Suppressor macrophage treated with lipopolysaccharide for 4 hours (primary cell): ENCODE results near the gene CLCN4.

ENCODE experiments used
- DNase-seq: peaks from one replicate; pipeline ENCODE4 v3.0.0-alpha.2; 2020

The CLCN4 gene

DNA sequence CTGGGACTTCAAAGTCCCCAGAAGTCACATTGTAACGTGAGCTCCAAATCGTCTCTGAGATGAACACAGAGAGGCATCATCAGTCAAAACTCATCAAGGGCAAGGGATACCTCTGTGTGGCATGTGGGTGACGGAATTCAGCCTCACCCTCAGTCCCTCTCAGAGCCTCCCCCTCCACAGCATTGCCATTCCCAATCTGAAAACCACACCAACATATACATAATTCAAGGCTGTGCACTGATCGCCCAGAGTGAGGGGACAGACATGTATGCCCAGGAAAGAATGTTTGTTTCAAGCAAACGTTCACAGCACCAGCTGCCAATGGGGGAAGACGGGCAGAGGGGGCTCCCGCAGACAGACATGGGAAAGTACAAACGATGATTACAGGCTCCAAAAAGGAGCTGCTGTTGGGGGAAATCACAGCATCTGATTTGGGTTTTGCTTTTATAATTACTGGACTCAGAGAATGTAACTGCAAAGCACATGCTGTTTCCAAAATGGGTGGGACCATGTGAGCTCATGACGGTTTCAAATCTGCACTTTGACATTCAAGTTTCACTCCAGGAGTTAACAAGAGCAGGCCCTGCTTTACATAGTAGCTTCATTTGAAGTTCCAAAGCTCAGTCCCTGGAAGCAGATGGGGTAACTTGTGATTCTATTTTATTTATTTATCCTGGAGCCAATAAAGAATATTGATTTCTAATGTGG is 88.3 kb downstream of the CLCN4 start:
- DNase-seq = no peak

DNA sequence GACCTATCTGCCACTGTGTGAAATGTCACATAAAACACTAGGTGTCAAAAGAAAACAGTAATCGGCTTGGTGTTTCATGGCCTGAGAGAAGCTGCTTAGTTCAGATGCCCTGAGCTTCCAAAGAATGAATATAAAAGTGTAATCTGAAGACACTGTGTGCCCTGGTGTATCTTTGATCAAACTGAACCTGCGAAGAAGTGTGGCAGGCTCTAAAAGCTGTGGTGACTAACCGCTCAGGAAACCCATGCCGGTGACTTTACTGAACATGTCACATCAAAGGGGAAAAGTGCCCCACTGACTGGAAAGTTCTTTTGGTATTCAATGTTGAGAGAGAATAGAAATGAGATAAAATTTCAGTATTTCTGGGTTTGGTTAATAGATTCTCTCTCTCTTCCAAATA is 89.1 kb downstream of the CLCN4 start:
- DNase-seq = no peak

DNA sequence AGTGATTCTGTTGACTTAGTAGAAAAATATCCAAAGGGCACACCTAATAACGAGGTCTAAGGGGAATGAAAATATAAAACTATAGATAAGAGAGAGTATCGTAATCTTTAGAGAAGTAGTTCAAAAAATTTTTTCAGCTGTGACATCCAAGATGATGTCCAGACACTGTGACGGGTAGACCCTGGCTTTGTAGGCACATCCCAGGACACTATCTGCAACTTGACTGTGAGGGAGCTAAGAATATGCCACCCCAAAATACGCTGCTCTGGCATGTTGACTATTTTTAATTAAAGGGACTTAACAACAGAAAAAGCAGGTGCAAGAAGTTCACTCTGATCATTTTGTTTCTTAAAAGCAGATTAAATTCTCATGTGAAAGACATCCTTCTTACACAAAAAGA is 89.5 kb downstream of the CLCN4 start:
- DNase-seq = no peak

DNA sequence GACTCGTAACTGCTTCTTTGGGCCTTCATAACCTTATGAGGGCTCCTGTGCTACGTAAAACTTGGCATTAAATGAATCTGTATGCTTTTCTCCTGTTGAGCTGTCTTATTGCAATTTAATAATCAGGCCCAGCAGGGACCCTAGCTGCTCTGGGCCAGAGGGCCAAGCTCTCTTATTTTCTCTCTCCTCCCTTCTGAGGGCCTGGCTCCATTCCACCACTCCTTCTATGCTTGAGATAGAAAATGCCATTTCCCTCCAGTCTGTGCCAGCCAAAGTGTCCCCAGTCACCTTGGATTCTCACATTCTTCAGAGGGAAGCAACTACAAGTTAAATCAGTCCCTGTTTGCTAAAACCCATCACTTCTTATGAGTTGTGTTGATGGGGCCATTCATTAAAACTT is 90.1 kb downstream of the CLCN4 start:
- DNase-seq = no peak

DNA sequence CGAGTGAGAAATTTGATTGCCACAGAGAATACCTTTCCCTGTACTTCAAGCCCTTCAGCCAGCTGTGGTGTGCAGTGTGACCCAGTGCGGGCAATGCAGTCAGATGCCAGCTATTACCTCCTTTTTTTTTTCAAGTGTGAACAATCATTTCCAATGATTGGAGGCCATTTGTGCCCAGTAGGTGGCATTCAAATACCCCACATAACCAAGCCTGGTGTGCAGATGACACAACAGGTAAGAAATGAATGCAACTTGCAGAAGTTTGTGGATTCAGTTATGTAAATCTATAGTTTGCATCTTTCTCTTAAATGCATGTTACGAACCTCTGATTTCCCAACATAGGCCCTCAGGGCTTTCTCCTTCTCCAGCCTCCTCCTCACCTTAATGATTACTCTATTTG is 98.0 kb downstream of the CLCN4 start:
- DNase-seq = no peak

DNA sequence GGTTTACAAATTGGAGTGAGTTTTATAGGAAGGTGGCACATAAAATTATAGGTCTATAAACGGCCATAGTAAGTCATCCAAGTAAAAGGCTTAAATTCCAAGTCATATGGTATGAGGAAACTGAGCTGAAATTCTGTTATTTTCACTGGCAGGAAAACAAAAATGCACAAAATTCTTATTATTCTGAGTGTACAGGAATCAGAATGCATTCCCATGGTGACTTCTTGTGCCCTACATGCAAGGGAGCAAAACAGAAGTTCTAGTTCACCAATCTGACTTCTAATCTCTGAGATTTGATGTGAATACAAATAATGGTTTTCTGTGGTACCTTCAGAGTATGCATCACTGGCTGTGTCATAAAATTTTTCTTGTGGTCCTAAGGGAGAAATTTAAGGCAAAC is 102.9 kb downstream of the CLCN4 start:
- no peak for DNase-seq

DNA sequence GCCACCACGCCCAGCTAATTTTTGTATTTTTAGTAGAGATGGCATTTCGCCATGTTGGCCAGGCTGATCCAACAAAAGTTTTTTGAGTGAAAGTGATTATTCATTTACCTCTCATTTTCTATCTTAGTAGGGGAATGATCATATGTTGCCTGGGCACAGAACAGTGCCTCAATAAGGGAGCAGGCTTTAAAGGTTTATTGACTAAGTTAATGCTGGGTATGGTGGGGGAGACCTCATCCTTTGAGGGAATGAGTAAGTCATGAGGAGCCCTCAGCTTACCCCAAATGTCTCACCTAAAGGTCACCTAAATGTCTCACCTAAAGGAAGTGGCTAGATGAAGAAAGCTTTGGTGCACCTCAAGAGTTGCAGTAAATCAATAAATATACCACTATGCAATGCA is 109.0 kb downstream of the CLCN4 start:
- DNase-seq = no peak

DNA sequence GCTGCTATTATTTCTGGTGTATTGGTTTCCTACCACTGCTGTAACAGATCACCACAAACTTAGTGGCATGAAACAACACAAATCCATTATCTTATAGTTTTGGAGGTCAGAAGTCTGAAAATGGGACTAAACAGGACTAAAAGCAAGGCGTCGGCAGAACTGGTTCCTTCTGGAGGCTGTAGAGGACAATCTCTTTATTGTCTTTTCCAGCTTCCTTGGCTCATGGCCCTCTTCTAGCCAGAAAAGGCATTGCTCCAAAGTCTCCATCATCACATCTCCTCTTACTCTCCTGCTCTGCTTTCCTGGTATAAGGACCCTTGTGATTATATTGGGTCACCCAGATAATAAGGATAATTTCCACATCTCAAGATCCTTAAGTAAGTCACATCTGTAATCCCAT is 121.9 kb downstream of the CLCN4 start:
- no peak for DNase-seq

DNA sequence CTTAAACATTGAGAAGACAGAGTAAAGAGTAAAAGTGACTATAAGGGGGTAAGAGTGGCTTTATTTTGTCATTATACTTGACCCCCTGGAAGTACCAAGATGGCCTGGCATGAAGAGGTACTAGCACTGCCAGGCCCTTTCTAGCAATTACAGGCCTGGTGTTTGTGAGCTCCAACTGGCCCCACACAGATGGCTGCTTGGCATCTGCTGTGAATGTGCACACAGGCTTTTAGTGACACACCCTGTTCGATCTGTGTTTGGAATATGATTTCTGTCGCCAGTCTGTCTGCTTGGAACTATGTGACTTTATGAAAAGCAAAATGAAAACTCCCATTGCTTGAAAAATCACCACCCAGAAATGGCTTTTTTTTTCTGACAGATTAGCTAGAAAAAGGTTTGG is 123.3 kb downstream of the CLCN4 start:
- DNase-seq = no peak

DNA sequence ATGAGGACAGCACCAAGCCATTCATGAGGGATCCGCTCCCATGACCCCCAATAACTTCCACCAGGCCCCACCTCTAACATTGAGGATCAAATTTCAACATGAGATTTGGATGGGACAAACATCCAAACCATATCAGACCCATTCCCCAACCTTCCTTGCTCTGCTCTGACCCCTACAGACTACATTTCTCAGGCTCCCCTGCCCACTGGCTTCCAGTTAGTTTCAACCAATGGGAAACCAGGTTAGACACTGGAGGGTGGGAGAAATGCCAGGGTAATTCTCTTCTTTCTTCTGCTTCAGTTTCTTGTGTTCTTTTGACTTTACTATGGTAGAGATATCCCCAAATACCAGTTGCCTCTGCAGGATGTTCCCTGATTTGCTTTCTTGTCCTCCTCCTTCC is 125.7 kb downstream of the CLCN4 start:
- no peak for DNase-seq

DNA sequence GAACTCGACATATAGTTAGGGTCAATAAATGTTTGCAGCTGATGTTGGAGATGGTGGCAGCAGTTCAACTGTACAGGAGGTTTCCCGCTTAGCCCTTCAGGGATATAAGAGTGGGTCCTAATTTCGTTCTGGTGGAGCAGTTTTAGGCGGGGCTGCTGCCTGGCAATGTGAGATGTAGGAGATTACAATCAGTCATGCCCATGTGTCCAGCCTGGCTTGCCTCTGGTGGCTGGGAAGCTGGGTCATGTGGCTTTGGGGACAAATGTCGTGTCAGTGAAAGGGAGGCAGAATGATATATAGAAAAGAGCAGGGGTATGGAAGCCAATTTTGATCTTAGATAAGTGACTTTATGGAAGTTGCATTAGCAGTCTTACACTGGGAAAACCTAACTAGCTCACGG is 129.4 kb downstream of the CLCN4 start:
- no peak for DNase-seq
